SK-N-DZ (cell line): ENCODE data around the gene ZBTB38.

ENCODE experiments used
- DNase-seq: peaks from one replicate; pipeline ENCODE4 v3.0.0-alpha.2; 2015; ENCODE audit warnings: low spot score

The ZBTB38 gene

DNA sequence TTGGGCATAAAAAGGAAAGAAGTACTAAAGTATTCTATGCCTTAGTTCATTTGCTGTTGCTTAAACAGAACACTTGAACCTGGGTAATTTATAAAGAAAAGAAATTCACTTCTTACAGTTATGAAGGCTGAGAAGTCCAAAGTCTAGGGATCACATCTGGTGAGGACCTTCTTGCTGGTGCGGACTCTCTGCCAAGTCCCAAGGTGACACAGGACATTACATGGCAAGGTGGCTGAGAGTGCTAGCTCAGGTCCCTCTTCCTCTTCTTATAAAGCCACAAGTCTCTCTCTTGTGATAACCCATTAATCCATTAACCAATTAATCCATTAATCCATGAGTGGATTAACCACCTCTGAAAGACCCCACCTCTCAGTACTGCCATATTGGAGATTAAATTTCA is 3.1 kb upstream of the ZBTB38 start:
- DNase-seq, result no peak

DNA sequence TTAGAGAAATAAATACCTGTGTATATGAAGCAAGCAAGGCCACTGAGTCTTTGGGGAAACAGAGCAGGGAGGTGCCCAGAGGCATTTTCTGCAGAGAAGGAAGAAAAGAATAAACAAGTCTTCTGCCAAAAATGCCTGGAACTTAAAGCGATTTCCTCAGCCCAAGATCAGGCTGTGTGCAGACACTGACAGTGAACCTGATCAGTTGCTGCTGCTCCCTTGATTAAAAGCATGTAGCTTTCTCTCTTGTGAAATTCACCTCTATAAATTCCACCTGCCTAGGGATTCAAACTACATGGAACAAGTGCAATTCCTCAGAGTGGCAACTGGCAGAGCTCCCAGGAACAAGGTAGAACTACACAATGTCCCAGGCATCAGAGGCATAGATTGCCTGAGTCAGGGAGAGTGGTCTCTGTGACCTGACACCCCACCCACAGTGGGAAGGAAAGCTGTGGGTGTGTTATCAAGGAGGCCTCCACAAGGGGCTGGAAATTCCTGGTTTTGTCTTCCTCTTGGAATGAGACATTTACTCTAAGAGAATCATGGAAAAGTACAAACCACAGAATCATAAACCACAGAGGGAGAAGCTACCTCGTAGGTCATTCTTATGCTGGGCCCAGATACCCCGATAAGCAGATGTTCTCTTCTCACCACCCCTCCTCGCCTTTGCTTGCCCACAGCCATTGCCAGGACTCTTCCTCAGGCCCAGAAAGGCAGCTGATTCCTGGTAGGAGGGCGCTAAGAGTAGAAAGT is 1.8 kb upstream of the ZBTB38 start:
- no peak for DNase-seq

DNA sequence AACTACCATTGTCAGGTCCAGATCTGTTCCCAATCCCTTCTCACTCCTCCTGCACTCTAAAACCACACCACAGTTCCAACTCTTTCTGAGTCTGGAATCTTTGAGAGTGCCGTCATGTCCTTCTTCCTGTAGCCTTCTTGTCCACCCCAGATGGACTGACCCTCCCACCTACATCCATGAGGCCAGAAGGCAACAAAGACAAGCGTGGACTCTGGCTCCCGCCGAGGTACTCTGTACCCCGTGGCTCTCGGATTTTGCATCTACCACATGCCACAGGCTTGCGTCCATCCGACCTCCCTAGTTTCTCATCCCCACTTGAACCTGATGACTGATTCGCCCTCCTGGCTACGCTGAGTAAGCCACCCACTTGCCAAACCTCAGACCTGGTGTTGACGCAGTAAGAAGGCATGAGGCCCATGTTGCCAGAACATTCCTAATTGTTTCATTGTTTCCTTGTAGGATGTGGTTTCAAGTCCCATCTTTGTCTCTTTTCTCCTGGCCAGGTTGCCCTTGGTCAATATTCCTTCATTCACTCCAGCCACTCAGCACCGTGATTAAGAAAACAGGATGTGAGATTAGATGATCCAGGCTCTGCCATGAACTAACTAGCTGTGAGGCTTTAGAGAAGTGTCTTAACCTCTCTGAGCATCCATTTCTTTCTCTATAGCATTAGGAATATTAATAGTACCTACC is 1.1 kb upstream of the ZBTB38 start:
- DNase-seq, result no peak

DNA sequence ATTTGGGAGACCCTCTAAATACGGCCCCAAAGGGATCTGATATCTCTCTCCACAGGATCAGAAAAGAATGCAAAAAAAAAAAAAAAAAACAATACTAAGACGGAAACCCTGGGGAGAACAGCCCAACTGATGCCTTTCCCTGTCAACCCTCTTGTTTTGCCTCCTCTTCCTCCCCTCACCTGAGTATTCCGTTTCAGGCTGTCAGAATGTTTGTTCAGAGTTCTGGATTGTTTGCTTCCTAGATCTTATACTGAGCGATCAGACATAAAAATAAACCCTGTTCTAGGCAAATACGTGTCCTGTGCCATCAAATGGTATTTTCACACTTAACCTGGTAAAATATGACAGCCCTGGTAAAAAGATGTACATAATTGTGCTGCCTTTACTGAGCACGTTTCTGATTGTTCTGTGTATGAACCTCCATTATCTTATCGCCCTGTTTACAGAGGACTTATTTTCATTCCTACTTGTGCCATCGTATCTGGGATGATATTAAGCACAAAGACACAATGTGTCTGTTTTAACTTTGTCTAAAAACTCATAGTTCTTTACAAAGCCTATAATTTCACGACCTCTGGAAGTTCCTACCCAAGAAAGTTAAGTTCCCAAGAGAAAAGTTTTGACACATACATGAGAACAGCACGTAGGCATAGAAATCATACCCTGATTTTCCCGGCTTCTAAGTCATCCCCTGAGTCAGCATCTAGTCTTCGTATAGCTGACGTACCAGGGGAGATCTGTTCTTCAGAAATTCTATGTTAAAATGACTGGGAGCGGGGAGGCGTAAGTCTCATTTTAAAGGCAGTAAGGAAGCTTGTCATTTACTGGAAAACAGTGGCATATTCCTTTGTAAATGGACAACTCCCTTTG is 856 bp downstream of the ZBTB38 start:
- no peak for DNase-seq

DNA sequence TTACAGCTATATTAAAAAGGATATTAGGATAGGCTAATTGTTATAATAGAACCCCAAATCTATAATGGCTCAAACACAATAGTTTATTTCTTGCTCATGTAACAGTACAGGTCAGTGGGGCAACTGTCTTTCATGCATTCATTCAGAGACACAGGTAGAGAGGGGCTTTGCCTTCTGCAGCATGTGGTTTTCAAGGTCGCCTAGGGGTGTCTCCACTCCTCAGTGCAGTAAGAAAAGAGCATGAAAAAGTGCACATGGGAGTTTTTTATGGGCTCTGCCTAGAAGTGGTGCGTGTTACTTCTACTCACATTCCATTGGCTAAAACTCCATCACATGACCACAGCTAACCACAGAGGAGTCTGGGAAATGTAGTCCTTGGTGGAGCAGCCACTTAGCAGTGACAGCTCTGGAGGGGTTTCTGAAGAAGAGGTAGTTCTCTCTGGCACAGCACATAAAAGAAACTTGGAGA is 1.8 kb downstream of the ZBTB38 start:
- DNase-seq, result peak; percentile 93

DNA sequence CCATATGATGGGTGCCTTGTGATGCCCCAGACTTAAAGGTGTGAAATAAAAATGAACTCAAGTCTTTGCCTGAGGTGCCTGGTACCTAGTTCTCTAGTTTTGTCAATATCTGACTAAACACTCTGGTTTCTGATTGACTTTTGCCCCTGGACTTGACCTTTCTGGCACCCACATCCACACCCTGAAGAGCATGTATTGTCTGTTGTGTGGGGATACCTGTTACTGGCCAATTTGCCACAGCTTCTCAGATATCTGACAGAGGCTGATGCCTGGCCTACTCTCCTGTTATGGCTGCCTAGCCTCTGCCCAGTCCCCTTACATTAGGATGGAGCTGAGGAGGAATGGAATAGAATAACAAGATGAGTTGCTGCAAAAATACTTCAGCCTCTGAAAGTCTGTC is 3.6 kb downstream of the ZBTB38 start:
- DNase-seq, result no peak

DNA sequence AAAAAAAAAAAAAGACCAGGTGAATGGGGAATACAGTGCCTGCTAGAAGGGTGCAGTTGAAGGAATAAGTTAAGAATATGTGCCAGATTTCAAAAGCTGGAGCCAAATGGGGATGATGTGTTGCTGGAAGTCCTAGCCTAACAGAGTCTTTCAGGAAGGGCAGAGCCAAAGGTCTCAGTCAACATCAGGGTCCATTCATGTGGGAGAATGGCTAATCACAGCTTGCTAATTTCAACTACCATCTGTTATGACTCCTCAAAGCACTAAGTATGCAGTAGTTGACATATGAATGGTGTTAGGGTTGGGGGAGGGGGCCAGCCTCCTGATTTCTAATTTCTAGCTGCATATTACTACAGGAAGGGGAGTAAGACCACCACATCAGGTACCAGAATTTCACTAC is 4.4 kb downstream of the ZBTB38 start:
- DNase-seq, result no peak

DNA sequence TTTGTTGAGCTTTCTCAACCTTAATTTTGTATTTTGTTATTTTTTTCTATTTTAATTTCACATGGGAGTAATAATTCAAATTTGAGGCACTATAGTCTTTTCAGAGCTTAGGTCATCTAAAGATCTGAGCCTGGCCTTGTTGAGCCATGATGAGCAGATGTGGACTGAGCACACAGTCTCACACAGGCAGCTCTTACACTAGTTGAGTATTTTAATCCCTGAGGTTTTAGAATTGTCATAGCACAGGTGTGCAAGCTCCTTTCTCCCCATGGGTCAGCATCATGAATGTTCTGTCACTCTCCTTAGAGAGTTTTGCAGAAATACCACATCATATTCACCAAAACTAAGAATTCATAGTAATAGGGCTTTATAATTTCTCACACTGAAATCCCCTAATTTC is 4.9 kb downstream of the ZBTB38 start:
- no peak for DNase-seq

DNA sequence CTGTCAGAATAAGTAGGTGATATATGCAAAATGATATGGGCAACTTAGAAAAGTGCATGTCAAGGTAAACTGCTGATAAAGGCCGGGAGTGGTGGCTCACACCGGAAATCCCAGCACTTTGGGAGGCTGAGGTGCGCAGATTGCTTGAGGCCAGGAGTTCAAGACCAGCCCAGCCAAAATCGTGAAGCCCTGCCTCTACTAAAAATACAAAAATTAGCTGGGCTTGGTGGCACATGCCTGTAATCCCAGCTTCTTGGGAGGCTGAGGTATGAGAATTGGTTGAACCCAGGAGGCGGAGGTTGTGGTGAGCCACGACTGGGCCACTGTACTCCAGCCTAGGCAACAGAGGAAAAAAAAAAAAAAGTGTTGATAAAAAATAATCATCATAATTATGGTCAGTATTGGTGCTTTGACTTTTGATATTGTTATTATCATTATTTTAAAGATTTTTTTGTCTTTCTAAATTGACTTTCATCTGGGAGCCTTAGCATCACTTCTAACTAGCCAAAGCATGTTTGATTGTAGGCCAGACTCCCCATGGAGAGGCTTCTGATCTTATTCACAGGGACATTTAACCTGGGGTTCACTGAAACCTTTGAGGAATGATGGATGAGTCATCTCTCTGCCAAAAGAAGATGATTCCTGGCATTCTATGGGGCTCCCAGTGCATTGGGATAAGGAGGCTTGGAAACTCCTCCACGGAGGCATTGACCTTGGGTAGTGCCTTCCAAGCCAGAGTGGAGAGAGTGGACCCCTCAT is 5.6 kb downstream of the ZBTB38 start:
- no peak for DNase-seq

DNA sequence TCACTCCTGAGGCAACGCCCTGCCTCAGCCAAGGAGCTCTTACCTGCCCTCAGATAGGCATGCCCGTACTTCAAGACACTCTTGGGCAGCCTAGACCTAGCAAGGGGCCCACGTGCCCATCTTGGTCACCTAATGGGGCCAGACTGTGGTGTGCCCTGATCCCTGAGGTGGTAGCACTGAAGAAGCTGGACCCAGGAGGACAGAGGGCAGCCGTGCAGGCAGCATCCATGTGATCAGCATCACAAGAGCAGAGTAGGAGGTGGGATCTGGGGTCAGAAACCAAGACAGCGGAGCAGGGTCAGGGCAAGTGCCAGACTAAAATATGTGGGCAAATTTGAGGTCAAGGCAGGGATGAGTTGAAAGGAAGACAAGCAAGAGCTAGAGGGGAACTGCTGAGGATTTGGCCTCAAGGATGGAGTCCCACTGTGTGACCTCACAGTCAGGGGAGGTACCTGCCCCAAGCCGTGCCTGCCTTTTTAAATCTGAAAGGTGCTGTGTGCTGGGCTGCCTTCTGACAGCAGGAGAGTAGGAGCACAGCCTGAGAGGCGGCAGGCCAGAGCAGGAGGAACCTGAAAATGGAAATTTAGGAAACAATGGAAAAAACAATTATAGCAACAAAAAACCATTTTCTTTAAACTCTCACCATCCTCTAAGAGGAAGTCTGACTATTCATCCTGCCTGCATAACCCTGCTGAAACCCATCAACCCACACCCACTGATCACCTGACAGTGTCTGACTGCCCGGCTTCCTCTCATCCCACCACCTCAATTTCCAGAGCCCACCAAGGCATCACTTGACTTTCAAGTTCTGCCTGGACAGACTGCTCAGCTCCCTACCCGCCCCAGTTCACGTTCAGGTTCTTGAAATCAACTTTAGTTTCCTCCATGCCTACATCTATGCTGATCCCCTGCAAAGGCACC is 7.3 kb downstream of the ZBTB38 start:
- DNase-seq, result no peak

DNA sequence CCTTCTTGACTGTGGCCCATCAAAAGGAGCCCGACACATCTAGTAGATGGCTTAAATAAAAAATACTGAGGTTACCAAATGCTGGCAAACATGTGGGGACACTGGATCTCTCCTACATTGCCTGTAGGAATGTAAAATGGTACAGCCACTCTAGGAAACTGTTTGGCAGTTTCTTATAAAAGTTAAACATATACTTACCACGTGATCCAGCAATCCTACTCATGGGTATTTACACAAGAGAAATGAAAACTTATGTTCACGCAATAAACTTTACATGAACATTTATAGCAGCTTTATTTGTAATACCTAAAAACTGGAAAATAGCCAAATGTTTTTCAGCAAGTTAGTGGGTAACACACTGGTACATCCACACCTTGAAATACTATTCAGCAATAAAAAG is 9.1 kb downstream of the ZBTB38 start:
- no peak for DNase-seq

DNA sequence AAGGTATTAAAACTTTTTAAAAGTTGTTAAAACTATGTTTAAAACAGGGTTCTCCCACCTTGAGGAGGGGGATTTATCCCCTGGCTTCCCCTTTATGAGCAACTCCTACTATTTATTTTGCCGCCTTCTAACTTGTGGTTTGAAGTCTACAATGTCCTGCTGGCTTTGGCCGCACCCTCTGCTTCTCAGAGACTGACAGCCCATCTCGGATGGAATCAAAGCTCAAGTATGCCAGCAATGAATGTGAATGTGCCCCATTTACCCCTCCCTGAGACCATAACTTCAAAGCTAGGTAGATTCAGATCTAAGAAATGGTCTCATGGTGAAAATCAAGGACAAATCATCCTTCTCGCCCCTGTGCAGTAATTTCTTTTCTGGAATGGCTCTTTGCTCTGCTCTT is 10.3 kb downstream of the ZBTB38 start:
- no peak for DNase-seq

DNA sequence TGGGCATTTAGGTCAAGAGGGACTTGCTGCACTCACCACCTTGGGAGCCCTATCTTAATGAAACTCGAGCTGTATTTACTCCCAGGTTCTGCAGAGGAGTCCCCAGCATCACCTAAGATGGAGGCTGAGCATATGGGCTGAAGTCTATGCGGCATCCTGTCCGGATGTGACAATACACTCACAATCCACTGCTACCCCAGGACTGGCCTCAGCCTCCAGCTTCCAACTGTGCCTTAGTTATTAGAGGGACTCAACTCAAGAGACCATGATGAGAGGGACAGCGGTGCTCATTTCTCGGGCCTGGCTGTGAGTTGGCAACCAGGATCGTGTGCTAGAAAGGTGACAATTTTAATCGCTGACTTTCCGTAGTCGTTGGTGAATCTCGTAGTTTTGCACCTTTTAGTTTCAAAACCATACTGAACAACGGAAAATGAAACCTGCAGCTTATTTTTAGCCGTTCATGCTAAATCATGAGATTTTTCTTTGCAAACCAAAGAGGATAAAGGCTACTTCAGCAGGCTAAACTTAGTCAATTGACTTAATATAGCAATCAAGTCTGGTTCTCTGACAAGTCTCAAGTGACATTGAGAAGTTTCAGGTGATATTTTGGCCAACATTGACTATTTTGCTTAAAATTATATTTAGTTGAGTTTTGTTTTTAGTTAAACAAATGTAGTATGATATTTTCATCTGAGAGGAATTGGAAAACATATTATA is 11.1 kb downstream of the ZBTB38 start:
- no peak for DNase-seq

DNA sequence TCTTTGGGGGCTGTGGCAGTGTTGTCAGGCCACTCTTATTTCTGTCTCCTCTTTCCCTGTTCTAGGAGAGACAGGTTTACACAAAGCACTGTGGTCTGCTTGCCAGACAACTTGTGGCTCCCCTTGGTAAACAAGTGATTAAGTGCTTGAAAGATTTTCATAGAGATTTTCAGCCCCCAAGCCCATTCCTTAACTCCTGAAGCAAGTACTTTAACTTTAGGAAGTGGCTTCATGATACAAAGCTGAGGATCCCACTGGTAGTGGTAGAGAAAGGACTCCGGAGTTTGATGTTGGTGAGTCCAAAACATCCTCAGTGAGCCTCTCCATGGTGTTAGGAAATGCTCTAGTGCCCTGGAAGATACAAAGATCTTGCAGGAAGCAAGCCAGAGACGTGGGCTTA is 12.0 kb downstream of the ZBTB38 start:
- no peak for DNase-seq

DNA sequence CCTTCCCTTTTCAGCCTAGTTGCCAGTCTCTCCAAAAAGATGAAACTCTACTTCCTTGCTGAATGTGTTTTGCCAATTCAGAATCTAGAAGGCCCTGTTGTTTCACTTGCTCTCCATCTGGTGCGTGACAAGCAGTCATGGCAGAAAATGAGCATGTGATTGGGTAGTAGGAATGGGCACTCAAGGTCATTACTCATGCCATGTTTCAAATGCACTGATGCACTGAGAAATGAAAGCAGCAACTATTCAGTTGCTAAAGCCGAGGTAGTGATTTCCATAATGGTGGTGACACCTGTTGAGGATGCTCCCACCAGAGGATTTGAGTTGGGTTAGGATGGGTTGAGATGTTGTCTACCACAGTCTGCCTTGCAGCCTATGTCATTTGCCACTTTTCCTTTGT is 12.7 kb downstream of the ZBTB38 start:
- DNase-seq, result no peak

DNA sequence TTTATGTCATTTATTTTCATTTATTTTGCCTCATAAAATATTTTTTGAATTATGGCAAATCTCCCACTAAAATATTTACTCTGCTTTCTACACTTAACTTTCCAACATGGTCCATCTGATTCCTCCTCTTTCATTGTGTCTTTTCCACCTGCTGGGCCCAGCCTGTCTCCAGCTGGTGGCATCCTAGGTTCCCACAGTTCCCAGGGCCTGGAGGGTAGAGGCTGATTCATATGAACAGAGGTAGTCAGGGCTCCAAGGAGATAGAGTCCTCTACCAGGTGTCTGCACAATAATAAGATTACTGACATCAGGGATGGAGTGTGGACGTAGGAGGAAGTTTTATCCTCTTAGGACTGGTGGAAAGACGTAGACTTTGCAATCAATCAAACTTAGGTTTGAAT is 14.3 kb downstream of the ZBTB38 start:
- DNase-seq, result peak; percentile 17

DNA sequence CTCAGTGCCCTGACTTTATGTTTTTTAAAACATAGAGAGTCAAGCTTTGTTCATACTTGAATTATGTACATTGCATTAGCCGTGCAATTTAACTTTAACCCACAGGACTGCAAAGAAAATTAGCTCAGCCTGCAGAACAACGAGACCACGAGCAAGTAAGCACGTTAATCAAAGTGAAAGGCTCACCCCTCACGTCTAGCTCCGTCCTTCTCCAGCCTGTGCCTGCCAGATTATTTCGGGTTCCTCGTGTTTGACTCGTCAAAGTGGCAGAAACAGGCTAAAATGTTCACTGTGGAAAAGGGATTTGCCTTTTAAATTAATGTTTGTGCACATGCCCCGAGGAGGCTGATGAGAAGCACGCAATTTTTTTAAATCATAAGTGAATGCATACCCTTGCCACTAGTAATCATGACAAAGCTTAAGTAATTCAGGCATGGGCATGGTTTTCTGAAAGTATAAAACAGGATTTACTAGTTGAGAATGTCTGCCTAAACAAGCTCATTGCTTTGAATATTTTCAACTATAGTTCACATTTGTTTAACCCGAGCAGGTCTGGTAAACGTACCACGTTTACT is 15.3 kb downstream of the ZBTB38 start:
- no peak for DNase-seq

DNA sequence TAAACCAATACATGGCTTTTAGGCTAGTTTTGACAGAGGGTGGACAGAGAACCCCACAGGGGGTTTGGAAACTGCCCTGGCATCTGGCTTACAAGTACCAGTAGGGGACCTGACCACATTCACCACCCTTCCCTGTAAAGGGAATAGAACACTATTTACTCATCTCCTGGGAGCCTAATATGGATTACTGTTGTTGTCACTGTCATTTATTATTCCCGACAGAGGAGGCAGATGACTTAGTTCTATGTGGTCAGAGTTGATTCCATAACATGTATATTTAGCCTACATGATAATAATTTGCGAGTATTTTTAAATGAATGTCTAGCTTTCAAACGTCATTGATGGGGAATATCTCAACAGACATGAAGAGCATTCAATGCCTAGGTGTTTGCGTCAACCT is 15.9 kb downstream of the ZBTB38 start:
- DNase-seq, result no peak

DNA sequence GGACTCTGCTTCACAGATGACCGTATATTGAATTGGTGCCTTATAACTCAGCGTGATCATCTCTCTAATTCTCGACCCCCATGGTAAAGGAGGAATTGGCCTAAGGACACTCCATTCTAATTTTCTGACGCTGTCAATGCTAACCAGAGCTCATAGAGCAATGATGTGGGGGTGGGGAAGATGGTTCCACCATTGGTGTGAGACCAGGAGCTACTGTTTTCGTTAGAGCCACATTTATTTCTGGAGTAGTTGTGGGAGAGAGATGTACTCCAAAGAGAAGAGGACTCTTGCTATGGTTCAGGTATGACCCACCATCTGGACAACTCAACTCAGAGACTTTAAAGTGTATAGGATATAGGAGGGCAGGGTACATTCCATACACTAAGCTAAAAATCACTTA is 16.3 kb downstream of the ZBTB38 start:
- no peak for DNase-seq
